MV-4-11 (cell line): ENCODE data around the gene C11orf86.

ENCODE experiments used
- DNase-seq: peaks from one replicate; lab custom pipeline; 2025; lab: John Stamatoyannopoulos, UW

Gene C11orf86

GRCh38 chr11:67024966-67025365 is 49.9 kb downstream of the C11orf86 start:
- DNase-seq: no peak

GRCh38 chr11:67025750-67026149 is 50.6 kb downstream of the C11orf86 start:
- DNase-seq: no peak
